GM12801 (cell line): ENCODE data around the gene ARHGDIB.

Experiments used
- TF ChIP-seq, protein P1 (sequence below): IDR thresholded peaks from one replicate; pipeline ENCODE4 v1.5.1; 2011; ENCODE audit warnings: control low read depth; ENCODE audit not compliant: insufficient read length; ENCODE audit errors: extremely low read depth

ARHGDIB gene

GRCh38 chr12:14961466-14962152 is at the start of gene ARHGDIB:
TSS of gene ARHGDIB (minus strand) at chr12:14961601. CDS start at chr12:14950712, 10,889 bp downstream.
- TF ChIP-seq, protein P1, sequence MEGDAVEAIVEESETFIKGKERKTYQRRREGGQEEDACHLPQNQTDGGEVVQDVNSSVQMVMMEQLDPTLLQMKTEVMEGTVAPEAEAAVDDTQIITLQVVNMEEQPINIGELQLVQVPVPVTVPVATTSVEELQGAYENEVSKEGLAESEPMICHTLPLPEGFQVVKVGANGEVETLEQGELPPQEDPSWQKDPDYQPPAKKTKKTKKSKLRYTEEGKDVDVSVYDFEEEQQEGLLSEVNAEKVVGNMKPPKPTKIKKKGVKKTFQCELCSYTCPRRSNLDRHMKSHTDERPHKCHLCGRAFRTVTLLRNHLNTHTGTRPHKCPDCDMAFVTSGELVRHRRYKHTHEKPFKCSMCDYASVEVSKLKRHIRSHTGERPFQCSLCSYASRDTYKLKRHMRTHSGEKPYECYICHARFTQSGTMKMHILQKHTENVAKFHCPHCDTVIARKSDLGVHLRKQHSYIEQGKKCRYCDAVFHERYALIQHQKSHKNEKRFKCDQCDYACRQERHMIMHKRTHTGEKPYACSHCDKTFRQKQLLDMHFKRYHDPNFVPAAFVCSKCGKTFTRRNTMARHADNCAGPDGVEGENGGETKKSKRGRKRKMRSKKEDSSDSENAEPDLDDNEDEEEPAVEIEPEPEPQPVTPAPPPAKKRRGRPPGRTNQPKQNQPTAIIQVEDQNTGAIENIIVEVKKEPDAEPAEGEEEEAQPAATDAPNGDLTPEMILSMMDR, result no peak

DNA sequence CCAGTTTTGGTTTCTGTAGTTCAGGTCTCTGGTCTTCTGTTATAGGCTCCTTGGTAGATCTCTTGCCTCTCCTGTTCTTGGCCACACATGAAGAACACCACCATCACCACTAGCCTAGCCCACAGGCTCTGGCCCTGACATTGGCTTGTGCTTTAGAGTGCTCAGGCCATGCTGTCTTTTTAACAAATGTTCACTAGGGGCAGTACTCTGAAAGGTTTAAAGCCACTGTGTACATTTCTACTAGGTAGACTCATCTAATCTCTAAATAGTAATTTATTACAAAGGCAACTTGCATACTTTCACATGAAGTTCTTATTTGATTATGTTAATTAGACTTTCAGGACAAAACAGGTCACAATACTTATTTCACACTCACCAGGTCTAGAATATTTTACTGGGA is 49.8 kb upstream of the ARHGDIB start:
- TF ChIP-seq, protein P1, result no peak

- TF ChIP-seq, protein P1, result no peak
Observed at GRCh38 chr12:15007551-15007950, 46.1 kb upstream of the ARHGDIB start.

DNA sequence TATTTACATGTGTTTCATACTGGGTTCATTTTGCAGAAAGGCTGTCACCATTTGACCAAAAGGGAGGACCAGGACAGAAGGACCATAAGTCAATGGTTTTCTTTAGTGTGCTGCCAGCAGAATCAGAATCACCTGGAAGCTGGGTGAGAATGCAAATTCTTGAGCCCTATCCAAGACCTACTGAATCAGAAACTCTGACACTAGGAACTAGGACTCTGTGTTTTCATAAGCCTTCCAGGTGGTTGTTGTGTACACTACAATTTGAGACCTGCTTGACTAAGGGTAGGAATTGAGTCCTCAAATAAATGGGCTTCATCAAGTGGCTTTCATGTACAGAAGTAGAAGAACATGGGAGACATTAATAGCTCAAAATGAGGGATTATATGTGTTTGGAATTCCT is 43.7 kb upstream of the ARHGDIB start:
- TF ChIP-seq, protein P1, result no peak

DNA sequence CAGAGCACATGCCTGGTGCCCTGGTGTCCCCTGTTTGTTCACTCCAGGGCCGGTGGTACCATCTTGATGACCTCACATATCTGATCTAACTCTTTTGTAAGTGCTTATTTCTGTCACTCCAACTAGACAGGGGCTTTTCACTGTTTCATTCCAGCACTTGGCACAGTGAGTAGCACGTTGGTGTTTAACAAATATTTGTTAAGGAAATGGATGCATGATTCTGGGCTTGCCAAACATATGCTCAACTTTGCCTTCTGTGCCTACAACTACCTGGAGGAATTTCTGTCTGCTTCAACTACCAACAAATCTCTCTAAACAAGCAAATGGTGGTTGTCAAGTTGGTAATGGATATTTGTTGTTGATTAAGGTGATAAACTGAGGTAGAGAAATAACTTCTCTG is 43.0 kb upstream of the ARHGDIB start:
- TF ChIP-seq, protein P1, result no peak

DNA sequence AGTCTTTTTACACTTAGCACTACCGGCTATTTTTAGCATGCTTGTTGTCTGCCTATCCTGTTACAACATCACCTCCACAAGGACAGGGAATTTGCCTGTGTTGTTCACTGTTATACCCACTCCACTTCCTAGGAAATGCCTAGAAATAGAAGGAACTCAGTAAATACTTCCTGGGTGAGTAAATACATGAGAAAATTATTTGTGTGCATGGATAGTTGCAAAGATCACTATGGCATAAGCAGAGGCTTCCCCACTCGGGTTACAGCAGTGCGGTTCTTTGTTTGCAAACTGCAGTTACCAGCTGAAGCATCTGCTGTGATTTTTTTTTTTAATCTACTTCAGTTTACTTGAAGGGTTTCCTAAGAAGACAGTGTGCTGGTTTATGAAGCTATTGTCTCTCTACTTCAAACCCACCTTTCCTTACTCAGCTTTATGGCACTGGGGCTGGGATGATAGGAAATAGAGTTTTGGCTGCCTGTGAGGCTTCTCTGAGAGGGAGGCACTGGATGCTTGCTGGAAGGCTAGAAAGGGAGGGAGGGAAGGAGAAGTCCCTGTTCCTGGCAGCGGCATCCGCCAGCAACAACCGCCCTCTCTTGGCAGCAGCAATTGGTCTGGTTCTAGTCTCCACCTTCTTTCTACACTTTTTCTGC is 40.5 kb upstream of the ARHGDIB start:
- TF ChIP-seq, protein P1, result no peak

DNA sequence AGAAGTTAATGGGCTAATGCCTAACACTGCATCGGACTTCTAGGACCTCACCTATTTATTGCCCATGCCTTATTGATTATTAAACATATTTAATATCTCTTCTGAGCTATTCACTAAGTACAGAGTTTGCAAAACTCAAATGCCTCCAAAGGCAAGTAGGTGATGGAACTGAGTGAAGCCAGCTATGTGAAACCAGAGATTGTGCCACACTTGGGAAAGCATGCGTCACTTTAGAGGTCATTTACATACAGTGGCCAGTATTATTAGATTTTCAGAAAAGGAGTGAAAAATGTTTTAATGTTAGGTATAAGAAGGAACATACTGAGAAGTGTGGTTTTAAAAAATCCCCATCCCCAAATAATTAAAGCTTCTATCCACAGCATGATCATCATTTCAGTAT is 39.2 kb upstream of the ARHGDIB start:
- TF ChIP-seq, protein P1, result no peak
